ENCODE results near the gene MYO3B. TPM values are rescaled to one million over a fixed set of nuclear protein-coding genes. Genes with fewer than 3 reads are reported as not detected.

MYO3B gene
- total RNA-seq, 2 donors from 2014 or later, result 0.05 to 0.32 TPM

GRCh38 chr2:170202437-170202836, 24.5 kb downstream of the MYO3B start:
- TF ChIP-seq CTCF (IDR thresholded peaks at IDR 0.05), result no peak
- no peak for DNase-seq
- no peaks in the 10 kb centered on the region for H3K4me1 ChIP-seq
- H3K4me3 ChIP-seq, result no peak overlapping the region
- intact Hi-C loops (cut with DNase I), result no loop called here
- no peaks in the 10 kb centered on the region for H3K36me3 ChIP-seq
- H3K27me3 ChIP-seq, result no peaks in the 10 kb centered on the region
- H3K9ac ChIP-seq (ENCODE audit: low read depth in 2 of 2, low read length in 2 of 2), result no peak overlapping the region
- H3K9me3 ChIP-seq, result no peaks in the 10 kb centered on the region
- no peak overlapping the region for H3K27ac ChIP-seq

DNA sequence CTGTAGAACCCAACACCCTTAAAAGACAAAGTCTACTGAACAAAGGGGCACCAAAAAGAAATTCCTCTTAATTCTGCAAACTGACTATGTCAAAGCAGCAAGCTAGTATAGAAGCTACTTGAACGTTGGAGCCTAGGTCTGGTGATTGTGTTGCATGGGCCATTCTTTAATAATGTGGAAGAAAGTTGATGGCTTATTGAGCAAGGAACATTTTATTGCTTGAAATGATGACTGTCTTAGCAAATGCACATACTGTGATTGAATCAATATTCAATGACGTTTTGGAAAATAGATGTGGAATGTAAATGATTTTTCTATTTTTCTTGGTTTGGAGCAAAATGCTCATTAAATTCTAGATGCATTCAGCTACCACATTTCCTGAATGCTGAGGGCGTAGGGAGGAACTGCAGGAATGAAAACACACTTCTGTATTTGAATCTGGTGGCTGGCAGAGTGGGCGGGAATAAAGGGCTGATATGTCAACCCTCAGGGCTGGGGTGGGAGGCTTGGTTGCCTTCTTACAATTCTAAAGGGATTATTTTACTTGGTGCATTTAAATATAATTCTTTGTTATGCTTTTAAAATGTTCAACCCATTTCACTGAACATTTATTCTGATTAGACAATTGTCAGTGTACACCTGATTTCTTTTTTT, 26.5 kb downstream of the MYO3B start:
- Histone ChIP-seq H3K4me3 (no peak overlapping the region), H3K4me1 (no peaks in the 10 kb centered on the region), H3K9me3 (no peaks in the 10 kb centered on the region), H3K36me3 (no peaks in the 10 kb centered on the region), H3K9ac (ENCODE audit: low read depth in 2 of 2, low read length in 2 of 2) (no peak overlapping the region), H3K27me3 (no peaks in the 10 kb centered on the region), H3K27ac (no peak overlapping the region)
- no peak for DNase-seq
- intact Hi-C loops (cut with DNase I), result no loop called here
- TF ChIP-seq CTCF (IDR thresholded peaks at IDR 0.05), result no peak

DNA sequence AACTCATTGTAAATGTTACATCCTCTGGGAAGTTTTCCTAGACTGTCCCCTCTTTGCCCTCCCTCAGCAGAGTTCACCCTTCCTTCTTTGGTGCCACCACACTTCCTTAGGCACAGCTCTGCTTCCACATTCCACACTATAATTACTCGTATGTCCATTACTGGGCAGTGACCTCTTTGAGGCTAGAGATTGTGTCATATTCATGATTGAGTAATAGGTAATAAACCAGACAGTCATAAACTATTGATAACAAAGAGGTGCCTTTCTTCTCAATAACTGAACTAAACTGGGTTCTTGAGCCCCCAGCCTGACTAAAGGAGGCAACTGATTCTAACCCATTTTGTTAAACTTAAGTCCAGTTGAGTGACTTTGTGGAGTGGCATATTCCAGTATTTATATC, 28.3 kb downstream of the MYO3B start:
- no peak for TF ChIP-seq CTCF (IDR thresholded peaks at IDR 0.05)
- Histone ChIP-seq H3K27me3 (no peaks in the 10 kb centered on the region), H3K27ac (no peak overlapping the region), H3K9me3 (no peaks in the 10 kb centered on the region), H3K36me3 (no peaks in the 10 kb centered on the region), H3K9ac (ENCODE audit: low read depth in 2 of 2, low read length in 2 of 2) (no peak overlapping the region), H3K4me1 (no peaks in the 10 kb centered on the region), H3K4me3 (no peak overlapping the region)
- intact Hi-C loops (cut with DNase I), result no loop called here
- no peak for DNase-seq

GRCh38 chr2:170206805-170207407, 29.0 kb downstream of the MYO3B start:
- Histone ChIP-seq H3K4me1 (no peaks in the 10 kb centered on the region), H3K27me3 (no peaks in the 10 kb centered on the region), H3K9ac (ENCODE audit: low read depth in 2 of 2, low read length in 2 of 2) (no peak overlapping the region), H3K4me3 (no peak overlapping the region), H3K9me3 (no peaks in the 10 kb centered on the region), H3K36me3 (no peaks in the 10 kb centered on the region), H3K27ac (no peak overlapping the region)
- TF ChIP-seq CTCF (IDR thresholded peaks at IDR 0.05), result no peak
- DNase-seq, result no peak
- intact Hi-C loops (cut with DNase I), result no loop called here

DNA sequence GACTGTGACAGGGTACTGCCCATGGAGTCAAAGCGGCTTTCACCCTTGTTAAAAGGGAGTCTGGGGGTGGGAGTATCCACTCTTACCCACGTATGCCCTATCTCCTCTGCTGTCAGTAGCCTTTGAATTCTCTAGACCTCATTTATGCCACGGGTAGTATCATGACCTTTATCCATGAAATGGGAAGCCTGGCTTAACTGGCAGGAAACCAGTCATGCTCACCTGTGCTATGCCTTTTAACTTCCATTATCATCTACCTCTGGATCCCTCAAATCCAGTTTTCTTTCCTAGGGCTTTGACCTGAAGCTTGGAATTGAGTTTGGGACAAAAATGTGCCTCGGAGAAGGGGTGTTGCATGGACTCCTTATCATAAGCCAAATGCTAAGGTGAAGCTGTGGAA, 30.0 kb downstream of the MYO3B start:
- no peaks in the 10 kb centered on the region for H3K9me3 ChIP-seq
- H3K27me3 ChIP-seq, result no peaks in the 10 kb centered on the region
- no peak overlapping the region for H3K27ac ChIP-seq
- intact Hi-C loops (cut with DNase I), result no loop called here
- no peak overlapping the region for H3K4me3 ChIP-seq
- no peaks in the 10 kb centered on the region for H3K4me1 ChIP-seq
- DNase-seq, result no peak
- no peaks in the 10 kb centered on the region for H3K36me3 ChIP-seq
- no peak overlapping the region for H3K9ac ChIP-seq (ENCODE audit: low read depth in 2 of 2, low read length in 2 of 2)
- TF ChIP-seq CTCF (IDR thresholded peaks at IDR 0.05), result no peak

Measured in colonic mucosa (tissue), 4 donors.